Right kidney (tissue), 1 donor: ENCODE results near the gene LKAAEAR1.
A peak's percentile ranks its signal among the peaks of the same experiment; 100 is the strongest.

Experiments
- DNase-seq: peaks from one replicate; pipeline ENCODE4 v3.0.0-alpha.2; 2016

The LKAAEAR1 gene

GRCh38 chr20:64067005-64067632 is 17.1 kb downstream of the LKAAEAR1 start:
- no peak for DNase-seq

GRCh38 chr20:64065974-64066343 is 18.2 kb downstream of the LKAAEAR1 start:
- DNase-seq, result no peak

- no peak for DNase-seq
Observed at GRCh38 chr20:64065062-64065973, 18.9 kb downstream of the LKAAEAR1 start.

- no peak for DNase-seq
Observed at GRCh38 chr20:64064145-64064698, 20.0 kb downstream of the LKAAEAR1 start.

GRCh38 chr20:64063389-64064144 is 20.6 kb downstream of the LKAAEAR1 start:
- peak; percentile 72 for DNase-seq

GRCh38 chr20:64062596-64063388 is 21.4 kb downstream of the LKAAEAR1 start, which contains the start of gene TCEA2:
TCEA2 (plus strand) TSS chr20:64063198; CDS start chr20:64063313, 115 bp downstream.
- DNase-seq, result peak; percentile 92

GRCh38 chr20:64062276-64062595 is 22.0 kb downstream of the LKAAEAR1 start:
- no peak for DNase-seq

GRCh38 chr20:64058536-64058935 is 25.7 kb downstream of the LKAAEAR1 start:
- DNase-seq, result no peak

GRCh38 chr20:64057628-64058498 is 26.3 kb downstream of the LKAAEAR1 start:
- peak; percentile 70 for DNase-seq

GRCh38 chr20:64056889-64057627 is 27.1 kb downstream of the LKAAEAR1 start:
- DNase-seq, result no peak

GRCh38 chr20:64056639-64056888 is 27.6 kb downstream of the LKAAEAR1 start:
- DNase-seq, result no peak

GRCh38 chr20:64055893-64056638 is 28.1 kb downstream of the LKAAEAR1 start:
- no peak for DNase-seq

GRCh38 chr20:64055396-64055892 is 28.8 kb downstream of the LKAAEAR1 start:
- DNase-seq, result no peak

GRCh38 chr20:64053841-64054661 is 30.1 kb downstream of the LKAAEAR1 start:
- peak; percentile 55 for DNase-seq

GRCh38 chr20:64052987-64053840 is 31.0 kb downstream of the LKAAEAR1 start:
- DNase-seq, result no peak

GRCh38 chr20:64052326-64052722 is 31.9 kb downstream of the LKAAEAR1 start:
- no peak for DNase-seq

GRCh38 chr20:64051561-64052325 is 32.5 kb downstream of the LKAAEAR1 start:
- peak; percentile 9 for DNase-seq
